ENCODE data around the gene DHRS9.

Gene DHRS9

DNA sequence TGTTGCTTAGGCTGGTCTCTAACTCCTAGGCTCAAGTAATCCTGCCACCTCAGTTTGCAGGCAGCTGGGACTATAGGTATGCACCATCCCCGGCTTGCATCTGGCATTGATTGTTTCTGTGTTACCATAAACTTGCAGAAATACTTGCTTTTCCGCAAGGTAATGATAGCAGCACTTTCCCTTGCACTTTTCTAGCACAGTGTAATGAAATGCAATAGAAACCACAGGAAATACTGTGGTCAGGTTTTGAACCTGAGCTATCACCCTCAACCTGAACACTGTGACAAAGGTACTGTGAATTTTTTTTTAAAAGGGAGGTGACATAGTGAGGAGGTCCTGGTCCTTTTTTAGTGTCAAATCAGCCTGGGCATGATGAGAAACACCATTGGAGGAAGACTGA lies 38.3 kb downstream of the DHRS9 start:
- TF ChIP-seq CTCF (IDR thresholded peaks at IDR 0.05; ENCODE audit: low read depth, low read length, missing control alignments): no peak
- DNase-seq (ENCODE audit: low read depth): peak; percentile 50
- no peak overlapping the region for H3K4me3 ChIP-seq (ENCODE audit: low read depth, low read length)

GRCh38 chr2:169108099-169108884 lies 38.9 kb downstream of the DHRS9 start:
- H3K4me3 ChIP-seq (ENCODE audit: low read depth, low read length): no peak overlapping the region
- DNase-seq (ENCODE audit: low read depth): no peak
- TF ChIP-seq CTCF (IDR thresholded peaks at IDR 0.05; ENCODE audit: low read depth, low read length, missing control alignments): no peak

DNA sequence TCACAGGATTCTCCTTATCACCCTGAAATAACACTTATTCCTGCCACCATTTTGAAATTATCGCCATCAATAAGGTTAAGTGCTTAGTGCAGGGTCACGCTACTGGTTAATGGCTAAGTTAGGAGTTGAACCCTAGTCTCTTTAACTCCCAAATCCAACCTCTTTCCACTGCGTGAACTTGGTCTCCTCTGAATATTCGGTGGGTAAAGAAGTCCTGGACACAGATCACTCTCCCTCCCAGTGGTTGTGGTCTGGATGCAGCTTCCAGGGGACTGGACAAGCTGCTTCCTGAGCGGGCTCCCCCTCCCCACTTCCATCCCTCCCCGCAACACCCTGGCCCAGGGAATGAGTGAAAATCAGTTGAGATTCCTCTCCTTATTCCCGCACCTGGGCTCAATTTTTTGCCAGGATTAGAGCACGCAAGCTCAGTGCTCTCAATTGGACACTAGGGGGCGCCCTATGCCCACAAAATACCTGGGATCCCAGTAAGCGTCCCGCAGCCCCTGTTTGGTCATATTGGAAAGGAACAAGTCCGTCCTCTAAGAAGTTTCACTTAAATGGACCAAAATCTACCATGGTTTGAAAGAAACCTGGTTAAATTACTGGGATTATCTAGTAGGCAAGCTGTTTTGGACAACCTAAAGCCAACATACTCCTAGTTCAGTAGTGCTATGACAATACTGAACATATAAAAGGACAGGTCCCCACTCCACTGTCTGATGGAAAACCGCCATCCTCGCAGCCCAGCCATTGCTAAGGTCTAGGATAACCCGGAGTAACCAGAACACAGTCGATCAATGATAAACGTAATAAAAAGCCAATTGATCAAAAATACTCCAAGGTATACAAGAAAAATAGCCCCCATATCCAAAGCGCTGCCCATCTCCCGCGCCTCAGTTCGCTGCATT lies 40.4 kb downstream of the DHRS9 start:
- DNase-seq (ENCODE audit: low read depth): no peak
- no peak overlapping the region for H3K4me3 ChIP-seq (ENCODE audit: low read depth, low read length)
- TF ChIP-seq CTCF (IDR thresholded peaks at IDR 0.05; ENCODE audit: low read depth, low read length, missing control alignments): peak; percentile 88

DNA sequence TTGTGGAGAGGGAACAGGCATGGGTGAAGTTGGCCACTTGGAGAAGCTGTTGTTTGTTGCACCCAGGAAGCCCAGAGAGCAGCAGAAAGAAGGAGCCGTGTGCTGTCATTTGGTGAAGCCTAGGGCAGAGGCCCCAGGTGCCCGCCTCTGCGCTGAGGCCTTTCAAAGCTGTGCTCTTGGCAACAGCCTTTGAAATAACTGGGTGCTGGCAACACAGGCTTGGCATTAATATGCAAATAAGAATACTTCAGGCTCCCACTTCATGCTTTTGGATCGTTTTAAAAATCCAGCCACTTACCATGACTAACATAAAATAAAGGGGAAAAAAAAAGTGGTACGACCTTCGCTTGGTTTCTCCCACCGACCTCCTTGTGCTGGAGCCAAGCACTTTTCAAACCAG lies 41.1 kb downstream of the DHRS9 start:
- TF ChIP-seq CTCF (IDR thresholded peaks at IDR 0.05; ENCODE audit: low read depth, low read length, missing control alignments): no peak
- DNase-seq (ENCODE audit: low read depth): no peak
- H3K4me3 ChIP-seq (ENCODE audit: low read depth, low read length): no peak overlapping the region

DNA sequence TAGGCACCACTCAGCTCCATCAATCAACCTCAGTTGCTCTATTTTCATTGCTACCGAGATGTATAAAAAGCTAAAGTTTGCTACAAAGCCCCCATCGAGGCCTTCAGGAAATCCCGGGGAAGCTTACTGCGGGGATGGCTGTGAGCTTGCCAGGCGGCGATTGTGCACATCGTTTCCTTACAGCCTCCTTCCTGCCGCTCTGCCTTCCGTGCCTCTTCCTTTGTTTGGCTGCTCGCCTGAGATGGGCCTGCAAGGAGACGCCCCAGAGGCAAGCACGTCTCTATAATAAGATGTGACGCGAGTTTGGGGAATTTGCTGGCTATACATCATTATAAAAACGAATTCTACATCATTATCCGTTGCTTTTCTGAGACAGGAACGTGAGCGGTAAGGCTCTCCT lies 41.6 kb downstream of the DHRS9 start:
- no peak overlapping the region for H3K4me3 ChIP-seq (ENCODE audit: low read depth, low read length)
- TF ChIP-seq CTCF (IDR thresholded peaks at IDR 0.05; ENCODE audit: low read depth, low read length, missing control alignments): no peak
- no peak for DNase-seq (ENCODE audit: low read depth)

DNA sequence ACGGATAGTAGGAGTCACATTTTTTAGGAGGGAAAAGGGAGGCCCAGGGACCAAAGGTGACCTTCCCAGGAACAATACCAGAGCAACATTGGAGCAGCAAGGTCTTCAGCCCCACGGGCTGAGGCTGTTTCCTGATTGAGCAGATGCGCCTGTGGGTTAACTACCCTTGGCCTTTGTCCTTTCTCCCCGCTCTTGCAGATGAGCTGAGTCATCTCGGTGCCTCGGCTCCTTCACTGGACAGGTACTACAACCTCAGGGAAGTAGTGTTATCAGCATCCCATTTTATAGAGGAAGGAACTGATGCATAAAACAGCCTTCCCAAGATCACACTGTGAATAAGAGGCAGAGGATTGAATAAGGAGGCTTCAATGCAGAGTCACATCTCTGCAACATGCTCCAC lies 43.5 kb downstream of the DHRS9 start:
- DNase-seq (ENCODE audit: low read depth): no peak
- no peak overlapping the region for H3K4me3 ChIP-seq (ENCODE audit: low read depth, low read length)
- no peak for TF ChIP-seq CTCF (IDR thresholded peaks at IDR 0.05; ENCODE audit: low read depth, low read length, missing control alignments)
